Heart left ventricle (tissue), 13 donors: ENCODE results near the gene ULK1.

Experiments
- CTCF ChIP-seq, 12 donors: fragments of 200-600 bp; sonication (generic) in 4 of 12; IDR thresholded peaks; one replicate each; pipeline versions ENCODE4 v1.5.0 to v1.8.0; 2018 to 2022; ENCODE audit warnings: antibody characterized with exemption in 12 of 12, mild to moderate bottlenecking in 5 of 12
- POLR2A ChIP-seq, 2 donors: fragments of 450-650 bp; IDR thresholded peaks; one replicate each; pipeline ENCODE4 v1.6.1; 2017; ENCODE audit warnings: antibody characterized with exemption in 2 of 2, mild to moderate bottlenecking in 2 of 2, moderate library complexity in 2 of 2
- donor health status: ischemic (EF 13 %, LVEDD 7.1; RV severe dilation, severe dysfunction).
- donor health status: DM: no; HTN: yes; CAD: no.
- donor health status: DM: no; HTN: no; CAD: no.
- donor health status: ischemic (EF 25% LVEDD 6.9; RV normal size, moderate dysfunction).
- donor health status: ischemic (EF 25% LVEDD 5.7; RV mildly dilated, moderate dysfunction).
- donor health status: ischemic (EF 35%, LVEDD 5.7; RV mildly dilated, moderate dysfunction).
- donor health status: nonischemic (EF 11% LVEDD 7.7; RV severe dilation, severe dysfunction).
- donor health status: DM: yes; HTN: yes; CAD: no.
- donor health status: PGD.
- donor health status: ischemic (EF 29% LVEDD 5.4; RV normal size, mild dysfunction).
- donor health status: nonischemic (EF 23%, LVEDD 6.1; RV moderate dilation, normal function).

- TF ChIP-seq CTCF (IDR thresholded peaks at IDR 0.05) (no peak), POLR2A (IDR thresholded peaks at IDR 0.05) (no peak)
These were observed 49.5 kb downstream of the ULK1 start for GRCh38 chr12:131943876-131944275.
